ES-I3 (cell line): ENCODE data around the gene KLHL35.

Experiments used
- H3K36me3 ChIP-seq: 2 replicates; pipeline ENCODE4 v1.6.1; 2013; ENCODE audit warnings: mild to moderate bottlenecking, low read length, control low read depth, moderate library complexity; ENCODE audit not compliant: insufficient read depth
- H3K4me1 ChIP-seq: 2 replicates; pipeline ENCODE4 v1.6.1; 2013; ENCODE audit warnings: mild to moderate bottlenecking, control low read depth, low read length; ENCODE audit not compliant: insufficient read depth
- H3K9ac ChIP-seq: 2 replicates; pipeline ENCODE4 v1.6.1; 2013; ENCODE audit warnings: low read depth, mild to moderate bottlenecking, low read length, moderate library complexity
- H3K9me3 ChIP-seq: 2 replicates; pipeline ENCODE4 v1.6.1; 2013; ENCODE audit warnings: mild to moderate bottlenecking, low read length, moderate library complexity; ENCODE audit not compliant: control insufficient read depth, insufficient read depth

KLHL35 gene, protein sequence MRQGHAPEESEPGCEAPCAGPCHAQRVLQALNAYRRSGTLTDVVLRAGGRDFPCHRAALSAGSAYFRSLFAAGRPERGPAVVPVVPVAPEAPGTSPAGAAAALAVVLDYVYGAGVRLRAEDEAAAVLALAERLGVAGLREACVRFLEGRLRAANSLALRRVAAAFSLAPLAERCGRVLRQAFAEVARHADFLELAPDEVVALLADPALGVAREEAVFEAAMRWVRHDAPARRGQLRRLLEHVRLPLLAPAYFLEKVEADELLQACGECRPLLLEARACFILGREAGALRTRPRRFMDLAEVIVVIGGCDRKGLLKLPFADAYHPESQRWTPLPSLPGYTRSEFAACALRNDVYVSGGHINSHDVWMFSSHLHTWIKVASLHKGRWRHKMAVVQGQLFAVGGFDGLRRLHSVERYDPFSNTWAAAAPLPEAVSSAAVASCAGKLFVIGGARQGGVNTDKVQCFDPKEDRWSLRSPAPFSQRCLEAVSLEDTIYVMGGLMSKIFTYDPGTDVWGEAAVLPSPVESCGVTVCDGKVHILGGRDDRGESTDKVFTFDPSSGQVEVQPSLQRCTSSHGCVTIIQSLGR

DNA sequence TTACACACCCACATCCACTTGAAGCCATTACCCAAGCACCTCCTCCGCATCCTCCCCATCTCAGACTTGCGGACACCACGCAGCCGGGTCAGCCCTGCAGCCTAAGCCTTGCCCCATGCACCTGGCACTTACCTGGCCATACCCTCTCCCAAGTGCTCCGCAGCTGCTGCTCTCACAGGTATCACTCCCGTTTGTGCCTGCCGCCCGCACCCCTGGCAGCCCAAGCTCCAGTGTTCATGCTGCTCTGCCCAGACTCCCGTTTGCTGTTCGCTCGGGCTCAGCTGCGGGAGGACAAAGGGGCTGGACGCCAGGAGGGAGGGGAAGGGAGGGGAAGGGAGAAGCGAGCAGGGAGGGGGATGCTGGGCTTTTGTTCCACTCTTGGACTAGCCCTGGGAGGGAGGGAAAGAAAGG, at the start of gene KLHL35:
KLHL35 (minus strand) TSS at position 293 of the 411 bp plus-strand sequence. CDS start 2,574 bp downstream, outside the sequence.
- Histone ChIP-seq H3K36me3 (peaks cover 3% of the 10 kb centered on the region; the same call in 1 of the 2 replicates), H3K9me3 (peaks cover 9% of the 10 kb centered on the region)

DNA sequence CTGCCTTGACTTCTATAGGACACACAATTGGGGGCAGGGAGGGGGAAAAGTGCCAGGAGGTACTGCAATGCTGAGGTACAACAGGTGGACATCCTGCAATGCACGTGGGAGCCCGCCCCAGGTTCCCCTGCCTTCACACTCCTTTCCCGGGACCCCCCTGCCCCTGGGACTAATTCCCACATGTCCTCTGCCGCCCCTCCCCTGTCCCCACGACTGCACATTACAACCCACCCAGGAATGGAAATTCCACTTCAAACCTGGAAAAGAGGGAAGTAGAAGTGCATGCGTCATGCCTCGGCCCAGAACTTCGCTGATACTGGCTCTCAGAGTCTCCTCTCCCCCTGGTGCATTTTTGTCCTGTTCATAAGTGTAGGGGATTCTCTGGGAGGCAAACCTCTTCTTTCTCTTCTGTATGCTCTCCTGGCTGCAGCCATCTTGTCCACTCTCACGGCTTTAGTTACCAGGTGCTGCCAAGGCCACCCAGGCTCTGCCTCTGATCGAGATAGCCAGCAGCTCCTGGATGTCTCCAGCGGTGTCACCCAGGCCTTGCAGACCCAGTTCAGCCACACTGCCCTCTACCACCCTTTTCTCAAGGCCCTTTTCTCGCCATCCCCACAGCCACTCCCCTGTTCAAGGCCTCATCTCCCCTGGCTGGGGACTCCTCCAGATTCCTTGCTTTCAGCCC, 49.1 kb upstream of the KLHL35 start:
- Histone ChIP-seq H3K36me3 (0 out of 2 replicates have a peak, but pooled peaks cover 2% of the 10 kb centered on the region), H3K9ac (no peak overlapping the region), H3K9me3 (no peaks in the 10 kb centered on the region), H3K4me1 (peaks cover 2% of the 10 kb centered on the region; the same call in 1 of the 2 replicates)

More for the DNA sequence above, at the start of gene KLHL35:
- Histone ChIP-seq H3K4me1 (peaks cover 13% of the 10 kb centered on the region), H3K9ac (peak within 1 kb of the TSS; percentile 46; the same call in 1 of the 2 replicates)

DNA sequence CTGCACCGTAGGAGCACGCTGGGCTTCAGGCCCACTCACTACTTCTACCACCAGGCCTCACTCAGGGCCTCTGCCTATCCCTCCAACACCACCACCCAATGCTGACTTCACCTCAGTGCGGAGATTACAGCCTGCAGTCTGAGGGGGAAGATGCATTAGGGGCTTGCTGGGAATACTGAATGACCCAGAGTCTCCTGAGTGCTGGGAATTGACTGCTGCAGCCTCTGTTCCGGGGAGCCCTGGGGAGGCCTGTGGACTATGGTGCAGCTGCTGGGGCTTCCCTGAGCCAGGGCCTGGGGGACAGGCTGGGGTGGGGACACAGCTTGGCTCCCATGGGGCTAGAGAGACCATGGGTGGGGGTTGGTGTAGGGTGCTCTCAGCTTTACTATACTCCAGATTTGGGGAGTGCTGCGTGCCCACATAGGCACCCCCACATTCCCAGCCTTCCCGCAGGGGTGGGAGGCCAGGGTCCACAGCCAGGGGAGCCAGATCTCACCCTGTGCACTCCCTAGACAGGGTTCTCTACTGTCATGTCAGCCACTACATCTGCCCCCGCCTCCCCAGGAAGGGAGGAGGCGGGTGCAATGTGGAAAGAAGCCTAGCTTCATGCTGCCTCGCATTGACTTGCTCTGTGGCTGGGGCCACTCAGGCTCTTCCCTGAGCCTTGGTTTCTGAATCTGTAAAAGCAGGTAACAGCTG, 48.4 kb upstream of the KLHL35 start:
- H3K36me3 ChIP-seq, result 0 out of 2 replicates have a peak, but pooled peaks cover 2% of the 10 kb centered on the region
- no peak overlapping the region for H3K9ac ChIP-seq
- H3K9me3 ChIP-seq, result no peaks in the 10 kb centered on the region
- H3K4me1 ChIP-seq, result peaks cover 9% of the 10 kb centered on the region; the same call in 1 of the 2 replicates

DNA sequence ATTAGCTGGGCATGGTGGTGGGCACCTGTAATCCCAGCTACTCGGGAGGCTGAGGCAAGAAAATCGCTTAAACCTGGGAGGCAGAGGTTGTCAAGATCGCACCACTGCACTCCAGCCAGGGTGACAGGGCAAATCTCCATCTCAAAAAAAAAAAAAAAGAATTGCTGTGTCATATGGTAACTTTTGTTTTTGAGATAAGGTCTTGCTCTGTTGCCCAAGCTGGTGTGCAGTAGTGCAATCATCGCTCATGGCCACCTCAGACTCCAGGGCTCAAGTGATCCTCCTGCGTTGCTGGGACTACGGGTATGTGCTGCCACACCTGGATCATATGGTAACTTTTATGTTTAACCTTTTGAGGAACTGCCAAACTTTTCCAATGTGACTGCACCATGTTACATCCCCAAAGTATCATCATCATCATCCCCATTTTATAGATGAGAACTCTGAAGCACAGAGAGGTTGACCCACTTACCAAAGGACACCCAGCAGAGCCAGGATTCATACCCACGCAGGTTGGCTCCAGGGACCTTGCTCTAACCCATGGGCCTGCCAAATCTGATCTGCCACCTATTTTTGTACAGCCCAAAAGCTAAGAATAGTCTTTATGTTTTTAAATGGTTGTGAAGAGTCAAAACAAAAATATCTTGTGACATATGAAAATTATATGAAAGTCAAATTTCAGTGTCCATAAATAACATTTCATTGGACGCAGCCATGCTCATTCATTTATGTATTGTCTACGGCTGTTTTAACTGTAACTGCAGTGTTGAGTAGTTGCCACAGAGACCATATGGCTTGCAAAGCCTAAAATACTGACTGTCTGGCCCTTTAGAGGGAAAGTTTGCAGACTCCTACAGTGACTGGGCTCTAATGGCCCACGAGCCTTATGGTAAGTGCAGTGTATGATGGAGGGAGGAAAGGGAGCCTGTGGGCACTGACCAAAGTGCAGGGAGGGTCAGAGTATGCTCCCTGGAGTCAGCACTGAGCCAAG, 47.5 kb upstream of the KLHL35 start:
- no peaks in the 10 kb centered on the region for H3K9me3 ChIP-seq
- H3K4me1 ChIP-seq, result peaks cover 18% of the 10 kb centered on the region; the same call in 1 of the 2 replicates
- no peak overlapping the region for H3K9ac ChIP-seq
- H3K36me3 ChIP-seq, result 0 out of 2 replicates have a peak, but pooled peaks cover 2% of the 10 kb centered on the region

DNA sequence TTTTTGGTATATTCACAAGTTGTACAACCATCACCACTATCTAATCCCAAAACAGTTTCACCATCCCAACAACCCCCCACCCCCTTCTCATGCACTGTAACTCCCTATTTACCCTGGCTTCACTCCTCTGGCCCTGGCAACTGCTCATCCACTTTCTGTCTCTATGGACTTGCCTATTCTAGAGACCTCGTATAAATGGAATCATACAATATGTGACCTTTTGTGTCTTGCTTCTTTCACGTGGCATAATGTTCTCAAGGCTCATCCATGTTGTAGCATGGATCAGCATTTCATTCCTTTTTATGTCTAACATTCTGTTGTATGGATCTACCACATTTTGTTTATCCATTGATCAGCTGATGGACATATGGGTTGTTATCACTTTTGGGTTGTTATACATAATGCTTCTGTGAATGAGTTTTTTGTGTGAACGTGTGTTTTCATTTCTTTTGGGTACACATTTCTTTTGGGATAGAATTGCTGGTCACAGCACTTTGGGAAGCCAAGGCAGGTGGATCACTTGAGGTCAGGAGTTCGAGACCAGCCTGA, 46.7 kb upstream of the KLHL35 start:
- H3K9ac ChIP-seq, result no peak overlapping the region
- 0 out of 2 replicates have a peak, but pooled peaks cover 2% of the 10 kb centered on the region for H3K36me3 ChIP-seq
- H3K4me1 ChIP-seq, result peaks cover 21% of the 10 kb centered on the region; the same call in 1 of the 2 replicates
- H3K9me3 ChIP-seq, result no peaks in the 10 kb centered on the region

DNA sequence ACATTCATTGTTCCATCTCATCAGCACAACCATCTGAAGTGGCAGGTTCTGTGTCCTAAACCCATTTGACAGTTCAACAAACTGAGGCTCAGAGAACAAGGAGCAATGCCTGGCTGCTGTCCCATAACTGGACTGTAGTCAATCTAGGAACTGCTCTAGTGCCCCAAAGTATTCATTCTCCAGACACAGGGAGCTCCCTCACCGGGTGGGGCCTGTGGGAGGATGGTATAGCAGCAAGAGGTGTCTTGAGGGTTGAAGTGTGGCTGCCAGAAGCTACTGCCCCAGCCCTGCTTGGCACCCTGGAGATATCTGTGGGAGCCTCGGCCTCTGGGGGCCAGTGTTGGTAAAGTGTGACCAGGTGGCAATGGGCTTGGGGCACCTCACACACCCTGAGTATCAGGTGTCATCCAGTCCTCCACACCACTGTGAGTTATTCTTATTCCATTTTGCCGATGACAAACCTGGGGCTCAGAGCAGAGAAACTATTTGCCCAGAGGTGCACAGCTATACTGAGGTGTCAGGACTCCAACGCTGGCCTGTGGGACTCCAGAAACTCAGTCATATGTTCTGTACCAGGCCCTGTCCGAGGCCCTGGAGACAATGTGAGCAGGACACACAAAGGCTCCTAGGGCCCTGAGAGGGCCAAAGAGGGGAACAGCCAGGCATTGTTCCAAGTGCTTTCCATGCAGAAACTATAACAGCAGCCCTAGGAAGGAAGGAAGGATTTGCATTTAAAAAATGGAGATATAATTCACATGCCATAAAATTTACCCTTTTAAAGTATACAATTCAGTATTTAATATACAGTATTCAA, 46.0 kb upstream of the KLHL35 start:
- Histone ChIP-seq H3K36me3 (0 out of 2 replicates have a peak, but pooled peaks cover 2% of the 10 kb centered on the region), H3K9me3 (no peaks in the 10 kb centered on the region), H3K4me1 (peaks cover 21% of the 10 kb centered on the region; the same call in 1 of the 2 replicates), H3K9ac (no peak overlapping the region)

DNA sequence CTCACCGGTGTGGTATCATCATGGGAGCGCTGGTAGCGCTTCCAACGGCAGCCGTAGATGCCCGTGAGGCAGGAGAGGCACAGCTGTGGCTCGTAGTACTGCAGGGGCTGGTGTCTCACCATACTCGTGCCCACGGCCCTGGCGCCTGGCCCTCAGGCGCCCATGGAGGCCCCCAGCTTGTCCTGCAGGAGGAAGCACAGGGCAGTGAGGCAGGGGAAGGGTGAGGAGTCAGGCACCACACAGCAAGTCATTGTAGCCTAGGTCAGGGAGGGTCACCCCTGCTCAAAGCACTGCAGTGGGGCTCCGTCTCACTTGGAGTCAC, 44.6 kb upstream of the KLHL35 start:
- Histone ChIP-seq H3K9me3 (no peaks in the 10 kb centered on the region), H3K36me3 (0 out of 2 replicates have a peak, but pooled peaks cover 2% of the 10 kb centered on the region), H3K4me1 (peaks cover 21% of the 10 kb centered on the region; the same call in 1 of the 2 replicates), H3K9ac (no peak overlapping the region)

DNA sequence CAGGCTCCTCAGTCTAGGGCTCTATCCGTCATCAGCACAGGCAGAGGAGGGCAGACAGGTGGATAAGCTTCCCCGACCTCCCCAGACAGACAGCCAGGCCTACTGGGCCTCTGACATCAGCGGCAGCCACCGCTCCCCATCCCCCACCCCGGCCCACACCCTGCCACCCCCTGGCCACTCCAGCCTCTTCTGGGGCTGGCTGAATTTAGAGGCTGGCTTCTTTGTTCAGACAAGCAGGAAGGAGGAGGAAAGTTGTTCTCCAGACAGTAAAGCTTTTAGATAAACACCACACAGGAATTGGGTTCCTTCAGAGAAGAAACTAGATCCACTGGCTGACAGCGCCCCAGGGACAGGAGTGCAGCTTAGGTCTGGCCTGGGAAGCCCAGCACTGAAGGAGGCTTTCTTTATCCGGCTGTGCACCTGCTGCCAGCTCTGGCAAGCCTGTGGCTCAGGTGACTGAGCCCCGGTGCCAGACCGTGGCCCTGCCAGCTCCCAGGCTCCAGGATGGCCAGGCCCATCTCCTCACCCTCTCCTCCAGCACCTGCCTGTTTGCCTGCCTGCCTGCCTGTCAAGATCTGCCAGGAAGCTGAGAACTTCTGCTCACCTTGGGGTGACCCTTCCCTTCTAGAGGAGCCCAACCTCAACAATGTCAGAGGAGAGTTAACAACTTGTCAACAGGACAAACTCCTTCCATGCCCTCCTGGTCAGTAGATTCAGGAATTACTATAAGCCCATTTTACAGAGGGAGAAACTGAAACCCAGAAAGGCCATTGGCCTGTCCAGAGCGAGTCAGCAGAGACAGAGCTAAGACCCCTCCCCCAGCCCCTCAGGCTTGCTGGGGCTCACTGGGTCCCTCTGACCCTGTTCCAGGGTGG, 44.0 kb upstream of the KLHL35 start:
- H3K9ac ChIP-seq, result no peak overlapping the region
- H3K9me3 ChIP-seq, result no peaks in the 10 kb centered on the region
- H3K4me1 ChIP-seq, result peaks cover 21% of the 10 kb centered on the region; the same call in 1 of the 2 replicates
- 0 out of 2 replicates have a peak, but pooled peaks cover 2% of the 10 kb centered on the region for H3K36me3 ChIP-seq

DNA sequence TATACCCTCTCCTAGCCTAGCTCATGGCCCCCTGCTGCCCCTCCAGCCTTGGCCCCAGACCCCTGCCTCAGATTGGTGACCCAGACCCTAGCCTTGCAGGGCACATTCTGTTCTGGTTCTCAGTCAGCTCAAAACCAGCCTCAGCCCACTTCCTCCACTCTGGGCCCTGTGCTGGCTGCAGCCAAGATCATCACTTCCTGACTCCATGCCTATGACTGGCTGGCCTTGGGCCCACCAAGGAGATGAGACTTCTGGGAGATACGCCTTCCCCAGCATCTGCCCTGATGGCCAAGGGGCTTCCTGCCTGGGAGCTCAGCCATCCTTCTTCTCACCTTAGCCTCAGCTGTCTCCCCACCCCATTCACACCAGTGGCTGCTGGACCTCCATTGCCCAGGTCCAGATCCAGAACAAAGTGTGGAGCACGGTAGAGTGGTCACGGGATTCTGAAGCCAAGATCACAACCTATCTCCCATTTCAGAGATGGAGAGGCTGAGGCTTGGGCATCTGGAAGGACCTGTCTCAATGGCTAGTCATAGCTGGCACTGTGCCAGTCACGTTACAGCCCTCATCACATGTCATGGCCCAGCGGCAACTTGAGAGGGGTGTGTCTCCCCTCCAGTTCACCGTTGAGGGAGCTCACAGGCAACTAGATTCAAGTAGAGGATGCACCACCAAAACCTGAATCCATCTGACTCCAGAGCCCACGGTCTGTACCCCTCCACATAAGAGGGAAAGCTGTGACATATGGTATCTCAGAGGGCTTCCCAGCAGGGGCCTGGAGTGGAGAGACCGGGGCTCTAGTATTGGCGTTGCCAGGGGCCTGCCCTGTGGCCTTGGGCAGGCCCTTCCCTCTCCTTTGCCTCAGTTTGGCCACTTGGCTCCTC, 43.0 kb upstream of the KLHL35 start:
- Histone ChIP-seq H3K9ac (no peak overlapping the region), H3K36me3 (0 out of 2 replicates have a peak, but pooled peaks cover 2% of the 10 kb centered on the region), H3K9me3 (no peaks in the 10 kb centered on the region), H3K4me1 (peaks cover 21% of the 10 kb centered on the region; the same call in 1 of the 2 replicates)

DNA sequence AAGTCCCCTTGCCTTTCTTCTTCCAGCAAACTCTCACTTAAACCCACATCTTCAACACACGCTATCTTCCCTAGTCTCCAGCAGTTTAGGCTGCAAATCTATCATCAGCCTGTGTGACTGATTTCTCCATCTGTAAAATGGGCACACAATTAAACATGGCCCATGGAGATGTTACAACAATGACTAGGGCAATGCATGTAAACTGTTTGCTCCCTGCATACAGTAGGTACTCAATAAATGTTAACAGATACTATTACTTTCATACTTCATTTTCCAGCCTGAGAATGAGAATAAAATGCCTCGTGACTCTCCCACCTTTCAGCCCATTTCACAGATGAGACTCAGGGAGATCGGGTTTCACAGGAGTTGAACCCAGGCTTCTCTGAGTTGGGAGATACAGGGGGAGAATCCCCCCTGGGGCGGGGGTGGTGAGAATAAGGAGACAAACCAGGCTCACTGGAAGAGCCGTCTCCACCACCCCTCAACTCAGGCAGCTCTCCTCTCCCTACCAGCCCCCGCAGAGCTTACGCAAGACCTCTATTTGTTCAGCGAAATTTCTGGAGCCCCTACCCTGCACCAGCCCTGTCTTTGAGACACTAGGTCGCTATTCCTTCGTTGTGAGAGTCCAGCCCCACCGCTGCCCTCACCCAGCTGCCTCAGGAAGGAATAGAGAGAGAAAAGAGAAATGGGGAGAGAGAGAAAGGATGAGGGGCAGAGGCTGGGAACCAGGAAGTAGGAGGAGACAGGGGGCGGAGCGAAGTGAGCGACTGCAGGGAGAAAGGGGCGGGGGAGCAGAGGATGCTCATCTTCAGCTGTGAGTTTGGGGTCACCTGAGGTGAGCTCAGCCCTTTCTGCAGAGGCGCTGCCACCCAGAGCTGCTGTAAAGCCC, 42.1 kb upstream of the KLHL35 start:
- H3K36me3 ChIP-seq, result 0 out of 2 replicates have a peak, but pooled peaks cover 2% of the 10 kb centered on the region
- H3K9ac ChIP-seq, result no peak overlapping the region
- H3K9me3 ChIP-seq, result no peaks in the 10 kb centered on the region
- H3K4me1 ChIP-seq, result peaks cover 21% of the 10 kb centered on the region; the same call in 1 of the 2 replicates
